Measurements from ENCODE around the gene SRSF7.

DNA sequence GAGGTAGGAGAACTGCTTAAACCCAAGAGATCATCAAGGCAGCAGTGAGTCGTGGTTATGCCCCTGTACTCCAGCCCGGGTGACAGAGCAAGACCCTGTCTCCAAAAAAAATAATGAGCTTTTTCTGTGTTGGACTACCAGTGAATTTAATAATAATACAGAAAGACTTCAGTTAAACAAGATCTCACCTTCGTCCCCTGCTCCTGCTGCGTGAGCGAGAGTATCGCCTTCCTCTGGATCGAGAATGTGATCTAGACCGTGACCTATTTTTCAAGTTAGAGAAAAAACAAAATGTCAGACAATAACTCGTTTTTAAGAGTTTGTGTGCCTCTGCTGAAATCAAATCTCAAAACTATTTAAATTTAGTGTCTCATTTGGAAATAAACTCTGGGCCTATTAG, 2.8 kb downstream of the SRSF7 start:
- TF ChIP-seq, protein P1, sequence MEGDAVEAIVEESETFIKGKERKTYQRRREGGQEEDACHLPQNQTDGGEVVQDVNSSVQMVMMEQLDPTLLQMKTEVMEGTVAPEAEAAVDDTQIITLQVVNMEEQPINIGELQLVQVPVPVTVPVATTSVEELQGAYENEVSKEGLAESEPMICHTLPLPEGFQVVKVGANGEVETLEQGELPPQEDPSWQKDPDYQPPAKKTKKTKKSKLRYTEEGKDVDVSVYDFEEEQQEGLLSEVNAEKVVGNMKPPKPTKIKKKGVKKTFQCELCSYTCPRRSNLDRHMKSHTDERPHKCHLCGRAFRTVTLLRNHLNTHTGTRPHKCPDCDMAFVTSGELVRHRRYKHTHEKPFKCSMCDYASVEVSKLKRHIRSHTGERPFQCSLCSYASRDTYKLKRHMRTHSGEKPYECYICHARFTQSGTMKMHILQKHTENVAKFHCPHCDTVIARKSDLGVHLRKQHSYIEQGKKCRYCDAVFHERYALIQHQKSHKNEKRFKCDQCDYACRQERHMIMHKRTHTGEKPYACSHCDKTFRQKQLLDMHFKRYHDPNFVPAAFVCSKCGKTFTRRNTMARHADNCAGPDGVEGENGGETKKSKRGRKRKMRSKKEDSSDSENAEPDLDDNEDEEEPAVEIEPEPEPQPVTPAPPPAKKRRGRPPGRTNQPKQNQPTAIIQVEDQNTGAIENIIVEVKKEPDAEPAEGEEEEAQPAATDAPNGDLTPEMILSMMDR (IDR thresholded peaks at IDR 0.05; ENCODE audit: borderline replicate concordance, extremely low read depth, low read length, poor library complexity, severe bottlenecking), result no peak
- no peak for TF ChIP-seq EZH2 (IDR thresholded peaks at IDR 0.05; ENCODE audit: borderline replicate concordance, low read depth, low read length, severe bottlenecking)

Data from DND-41 (cell line).